Keratinocyte (primary cell): ENCODE data around the gene ARFGAP3. TPM values are rescaled to one million over a fixed set of nuclear protein-coding genes. Genes with fewer than 3 reads are reported as not detected.

ENCODE experiments used
- DNase-seq: peaks from one replicate; pipeline ENCODE4 v3.0.0-alpha.2; 2011; ENCODE audit warnings: low read depth, missing footprints, low spot score
- FAIRE-seq: peaks from 2 replicates; lab custom pipeline; 2011; peaks lifted over from hg19 to GRCh38; lab: Jason Lieb, UNC
- H2AFZ ChIP-seq: 2 replicates; pipeline ENCODE4 v1.6.0; 2012; ENCODE audit warnings: low read length, control low read depth, inconsistent platforms; ENCODE audit not compliant: control insufficient read depth
- H3K27ac ChIP-seq: 2 replicates; pipeline ENCODE4 v1.5.1; 2011; ENCODE audit warnings: low read length; ENCODE audit not compliant: control insufficient read depth, insufficient read depth
- H3K27me3 ChIP-seq: 3 replicates; pipeline ENCODE4 v1.6.0; 2011; ENCODE audit warnings: low read length; ENCODE audit not compliant: control insufficient read depth, insufficient read depth; ENCODE audit errors: extremely low read depth
- H3K36me3 ChIP-seq, 2 experiments: 2 replicates in 1 of 2; 3 replicates in 1 of 2; pipeline ENCODE4 v1.5.1; 2011; ENCODE audit warnings: low read length in 2 of 2, mild to moderate bottlenecking in 1 of 2; ENCODE audit not compliant: control insufficient read depth in 2 of 2, insufficient read depth in 2 of 2; ENCODE audit errors: extremely low read depth in 1 of 2
- H3K4me1 ChIP-seq: 3 replicates; pipeline ENCODE4 v1.5.1; 2011; ENCODE audit warnings: low read length; ENCODE audit not compliant: control insufficient read depth, insufficient read depth; ENCODE audit errors: extremely low read depth
- H3K4me2 ChIP-seq: 3 replicates; pipeline ENCODE4 v1.6.0; 2011; ENCODE audit warnings: low read depth, low read length; ENCODE audit not compliant: control insufficient read depth, insufficient read depth; ENCODE audit errors: extremely low read depth
- H3K4me3 ChIP-seq, 3 experiments: fragments of 200-600 bp in 1 of 3; sonication (generic) in 1 of 3; 2 replicates in 2 of 3; 3 replicates in 1 of 3; pipeline ENCODE4 v1.5.1; 2011 to 2016; ENCODE audit warnings: low read length in 3 of 3, mild to moderate bottlenecking in 3 of 3, control low read depth in 2 of 3, inconsistent platforms in 1 of 3, low read depth in 1 of 3, mixed read lengths in 1 of 3, mixed run types in 1 of 3, moderate library complexity in 1 of 3; ENCODE audit not compliant: control insufficient read depth in 2 of 3, insufficient read depth in 2 of 3; ENCODE audit errors: extremely low read depth in 1 of 3
- H3K79me2 ChIP-seq: 2 replicates; pipeline ENCODE4 v1.6.0; 2012; ENCODE audit warnings: low read length; ENCODE audit not compliant: control insufficient read depth, insufficient read depth
- H3K9ac ChIP-seq: 3 replicates; pipeline ENCODE4 v1.6.0; 2011; ENCODE audit warnings: low read length; ENCODE audit not compliant: control insufficient read depth, insufficient read depth; ENCODE audit errors: extremely low read depth
- H3K9me1 ChIP-seq: 3 replicates; pipeline ENCODE4 v1.6.0; 2011; ENCODE audit warnings: low read length; ENCODE audit not compliant: control insufficient read depth, insufficient read depth; ENCODE audit errors: extremely low read depth
- H3K9me3 ChIP-seq: 2 replicates; pipeline ENCODE4 v1.5.1; 2012; ENCODE audit warnings: low read depth, low read length; ENCODE audit not compliant: control insufficient read depth
- H4K20me1 ChIP-seq: 3 replicates; pipeline ENCODE4 v1.6.0; 2011; ENCODE audit warnings: low read length; ENCODE audit not compliant: control insufficient read depth, insufficient read depth; ENCODE audit errors: extremely low read depth
- CTCF ChIP-seq, 3 experiments: IDR thresholded peaks in 1 of 3; conservative IDR thresholded peaks in 1 of 3; optimal IDR thresholded peaks in 1 of 3; 2 replicates in 2 of 3; 3 replicates in 1 of 3; pipeline versions ENCODE3 to v1.5.1; 2011; ENCODE audit warnings: low read length in 3 of 3, mild to moderate bottlenecking in 3 of 3, moderate library complexity in 2 of 3, control low read depth in 1 of 3, inconsistent platforms in 1 of 3; ENCODE audit not compliant: insufficient read depth in 2 of 3; ENCODE audit errors: extremely low read depth in 1 of 3
- EZH2 ChIP-seq: IDR thresholded peaks from one replicate; pipeline ENCODE4 v1.6.1; 2012; ENCODE audit warnings: inconsistent platforms, mild to moderate bottlenecking, low read length, moderate library complexity
- dilution Hi-C: fragments of 300-500 bp; cut with MboI; formaldehyde crosslinking; loops from one replicate; pipeline ENCODE4 v1.7.0; 2020; ENCODE audit warnings: low sequenced_read_pairs; ENCODE audit not compliant: extremely low pct_ligation_motif_present
- polyA plus RNA-seq, 5 experiments: library from polyadenylated mRNA; depleted of rRNA in 3 of 5; stranded (reverse) in 3 of 5; stranded (forward) in 1 of 5; unstranded in 1 of 5; fragments of >200 nt; gene quantifications; 1 replicate in 1 of 5; 2 replicates in 3 of 5; 3 replicates in 1 of 5; pipeline versions ENCODE4 v1.2.1 to v1.2.3, GENCODE V29; 2011 to 2012; ENCODE audit warnings: missing spikeins in 2 of 5, low read depth in 1 of 5, low replicate concordance in 1 of 5

ARFGAP3 gene
- polyA plus RNA-seq, 1 donor (not counting 4 experiments of a cell fraction or from before 2014, with no cell fraction given) = 28.3 TPM

- no peak overlapping the region for H3K27ac ChIP-seq
- no peak overlapping the region for H3K4me2 ChIP-seq
- H3K79me2 ChIP-seq = no peaks in the 10 kb centered on the region
- H3K4me1 ChIP-seq = no peaks in the 10 kb centered on the region
- H2AFZ ChIP-seq = no peak overlapping the region
- no peak overlapping the region for H3K4me3 ChIP-seq
- peaks cover 2% of the 10 kb centered on the region for H4K20me1 ChIP-seq
- DNase-seq = no peak
- dilution Hi-C loops = no loop called here
- TF ChIP-seq CTCF (optimal IDR thresholded peaks at IDR 0.05 in 1 of 3, IDR thresholded peaks at IDR 0.05 in 1 of 3, conservative IDR thresholded peaks at IDR 0.05 in 1 of 3; ENCODE audit: extremely low read depth in 1 of 3, insufficient read depth in 2 of 3, low read length in 3 of 3) = no peak
- H3K27me3 ChIP-seq = no peaks in the 10 kb centered on the region
- peaks cover 42 to 49% of the 10 kb centered on the region in 2 experiments for H3K36me3 ChIP-seq
- FAIRE-seq = no peak
- H3K9me3 ChIP-seq = no peaks in the 10 kb centered on the region
- no peaks in the 10 kb centered on the region for H3K9me1 ChIP-seq
- H3K9ac ChIP-seq = no peak overlapping the region
Measured at GRCh38 chr22:42877597-42878340, 20.7 kb upstream of the ARFGAP3 start.

GRCh38 chr22:42877158-42877557 is 20.1 kb upstream of the ARFGAP3 start:
- H2AFZ ChIP-seq = no peak overlapping the region
- H3K36me3 ChIP-seq = peaks cover 36 to 47% of the 10 kb centered on the region in 2 experiments
- H3K4me3 ChIP-seq = no peak overlapping the region
- H3K4me2 ChIP-seq = no peak overlapping the region
- dilution Hi-C loops = no loop called here
- no peaks in the 10 kb centered on the region for H3K9me1 ChIP-seq
- no peak overlapping the region for H3K9ac ChIP-seq
- peaks cover 2% of the 10 kb centered on the region for H4K20me1 ChIP-seq
- no peak for TF ChIP-seq CTCF (optimal IDR thresholded peaks at IDR 0.05 in 1 of 3, IDR thresholded peaks at IDR 0.05 in 1 of 3, conservative IDR thresholded peaks at IDR 0.05 in 1 of 3; ENCODE audit: extremely low read depth in 1 of 3, insufficient read depth in 2 of 3, low read length in 3 of 3)
- no peak for TF ChIP-seq EZH2
- FAIRE-seq = no peak
- H3K4me1 ChIP-seq = no peaks in the 10 kb centered on the region
- H3K9me3 ChIP-seq = no peaks in the 10 kb centered on the region
- no peak for DNase-seq
- no peaks in the 10 kb centered on the region for H3K27me3 ChIP-seq
- H3K27ac ChIP-seq = no peak overlapping the region
- no peaks in the 10 kb centered on the region for H3K79me2 ChIP-seq
